Astrocyte (in vitro differentiated cells and primary cell): ENCODE data around the gene OR10J1.

ENCODE experiments used
- EZH2 ChIP-seq: IDR thresholded peaks from 2 replicates; pipeline ENCODE4 v1.6.1; 2012; ENCODE audit warnings: mild to moderate bottlenecking, low read length, inconsistent platforms; ENCODE audit not compliant: insufficient read depth
- TF ChIP-seq, protein P1 (sequence below): IDR thresholded peaks from 2 replicates; pipeline ENCODE4 v1.5.1; 2011; ENCODE audit warnings: low read depth, mild to moderate bottlenecking, inconsistent platforms, low read length, moderate library complexity; ENCODE audit not compliant: insufficient read depth

DNA sequence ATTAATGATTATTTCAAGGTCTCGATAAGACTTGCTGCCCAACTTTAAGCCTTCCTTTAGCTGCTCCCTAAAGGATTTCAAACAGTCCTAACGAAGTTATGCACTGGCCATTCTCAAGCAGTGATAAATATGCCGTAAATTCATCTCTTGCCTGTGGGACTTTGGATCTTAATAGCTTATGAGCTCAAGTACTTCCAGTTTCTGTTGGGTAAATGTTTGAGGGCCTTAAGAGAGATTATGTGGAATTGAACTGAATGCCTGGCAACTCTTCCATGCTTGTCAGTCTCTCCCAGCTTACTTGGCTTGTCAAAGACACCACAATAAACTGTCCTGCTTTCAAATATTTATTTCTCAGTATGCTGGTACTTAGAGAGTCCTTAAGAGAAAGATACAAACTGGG is 11.0 kb upstream of the OR10J1 start:
- TF ChIP-seq, protein P1, sequence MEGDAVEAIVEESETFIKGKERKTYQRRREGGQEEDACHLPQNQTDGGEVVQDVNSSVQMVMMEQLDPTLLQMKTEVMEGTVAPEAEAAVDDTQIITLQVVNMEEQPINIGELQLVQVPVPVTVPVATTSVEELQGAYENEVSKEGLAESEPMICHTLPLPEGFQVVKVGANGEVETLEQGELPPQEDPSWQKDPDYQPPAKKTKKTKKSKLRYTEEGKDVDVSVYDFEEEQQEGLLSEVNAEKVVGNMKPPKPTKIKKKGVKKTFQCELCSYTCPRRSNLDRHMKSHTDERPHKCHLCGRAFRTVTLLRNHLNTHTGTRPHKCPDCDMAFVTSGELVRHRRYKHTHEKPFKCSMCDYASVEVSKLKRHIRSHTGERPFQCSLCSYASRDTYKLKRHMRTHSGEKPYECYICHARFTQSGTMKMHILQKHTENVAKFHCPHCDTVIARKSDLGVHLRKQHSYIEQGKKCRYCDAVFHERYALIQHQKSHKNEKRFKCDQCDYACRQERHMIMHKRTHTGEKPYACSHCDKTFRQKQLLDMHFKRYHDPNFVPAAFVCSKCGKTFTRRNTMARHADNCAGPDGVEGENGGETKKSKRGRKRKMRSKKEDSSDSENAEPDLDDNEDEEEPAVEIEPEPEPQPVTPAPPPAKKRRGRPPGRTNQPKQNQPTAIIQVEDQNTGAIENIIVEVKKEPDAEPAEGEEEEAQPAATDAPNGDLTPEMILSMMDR = no peak
- TF ChIP-seq EZH2 = no peak
